HuH-7.5 (cell line): ENCODE data around the gene FGG.

Experiments
- DNase-seq: peaks from one replicate; pipeline ENCODE4 v3.0.0; 2011; ENCODE audit warnings: low spot score

FGG gene

DNA sequence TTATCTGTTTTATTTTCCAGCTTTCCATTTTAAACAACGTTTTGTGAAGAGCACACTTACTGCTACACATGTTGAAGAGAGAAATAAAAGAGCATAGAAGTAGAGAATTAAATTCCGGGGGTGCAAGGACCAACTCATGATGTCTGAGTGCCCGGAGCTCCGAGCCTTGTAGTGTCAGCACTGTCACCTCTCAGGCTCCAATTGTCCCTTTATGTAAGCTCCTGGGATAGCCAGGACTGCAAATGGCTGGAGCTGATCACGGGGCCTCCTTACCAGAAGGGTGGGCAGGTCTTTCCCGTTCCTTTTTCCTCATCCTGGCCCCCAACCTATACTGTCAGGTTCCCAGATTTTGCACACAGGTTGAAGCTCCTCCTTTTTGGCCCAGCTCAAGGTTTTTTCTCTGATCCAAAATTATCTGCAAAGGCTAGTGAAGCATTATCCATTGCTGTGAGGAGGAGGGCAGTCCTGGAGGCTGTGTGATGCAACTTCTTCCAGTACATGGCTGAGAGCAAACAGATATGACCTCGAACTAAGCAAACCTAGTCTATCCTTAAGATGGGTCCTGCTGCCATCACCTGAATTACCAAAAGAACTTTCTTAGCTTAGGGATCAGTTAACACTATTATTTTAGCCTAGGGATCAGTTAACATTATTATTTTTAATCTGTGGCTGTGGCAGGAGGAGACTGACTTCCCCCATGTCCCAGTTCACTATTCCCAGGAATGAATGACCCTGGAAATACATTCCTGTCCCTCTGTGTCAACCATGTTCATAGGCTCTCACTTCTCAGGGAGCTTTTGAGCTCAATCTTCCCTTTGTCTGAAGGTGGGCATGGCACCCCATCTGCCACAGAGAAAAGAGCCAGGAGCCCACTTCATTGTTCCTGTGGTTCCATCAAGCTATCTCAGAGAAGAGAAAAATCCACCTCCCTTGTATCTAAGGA lies at the start of gene FGG:
Gene FGG, minus strand, starts transcription at position 185 of the 943 bp plus-strand sequence. Its CDS starts 47 bp downstream, at position 138.
- DNase-seq, result peak; percentile 27

DNA sequence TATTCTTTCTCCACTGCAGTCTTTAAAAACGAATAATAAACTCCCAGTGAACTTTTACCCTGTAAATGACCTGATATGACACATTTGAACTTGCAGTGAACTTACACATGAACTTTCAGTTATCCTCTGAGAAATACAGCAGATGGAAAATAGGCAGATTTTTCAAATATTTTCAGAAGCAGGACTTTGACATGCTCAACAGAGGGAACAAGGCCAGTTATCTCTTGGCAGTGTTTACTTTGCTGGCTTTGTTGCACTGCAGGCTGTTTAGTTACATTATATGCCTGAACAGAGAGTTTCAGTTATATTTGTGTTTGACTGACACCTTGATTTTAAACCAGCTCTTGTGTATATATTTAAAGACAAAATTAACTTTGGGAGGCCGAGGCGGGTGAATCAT lies 47.6 kb upstream of the FGG start:
- DNase-seq, result no peak

DNA sequence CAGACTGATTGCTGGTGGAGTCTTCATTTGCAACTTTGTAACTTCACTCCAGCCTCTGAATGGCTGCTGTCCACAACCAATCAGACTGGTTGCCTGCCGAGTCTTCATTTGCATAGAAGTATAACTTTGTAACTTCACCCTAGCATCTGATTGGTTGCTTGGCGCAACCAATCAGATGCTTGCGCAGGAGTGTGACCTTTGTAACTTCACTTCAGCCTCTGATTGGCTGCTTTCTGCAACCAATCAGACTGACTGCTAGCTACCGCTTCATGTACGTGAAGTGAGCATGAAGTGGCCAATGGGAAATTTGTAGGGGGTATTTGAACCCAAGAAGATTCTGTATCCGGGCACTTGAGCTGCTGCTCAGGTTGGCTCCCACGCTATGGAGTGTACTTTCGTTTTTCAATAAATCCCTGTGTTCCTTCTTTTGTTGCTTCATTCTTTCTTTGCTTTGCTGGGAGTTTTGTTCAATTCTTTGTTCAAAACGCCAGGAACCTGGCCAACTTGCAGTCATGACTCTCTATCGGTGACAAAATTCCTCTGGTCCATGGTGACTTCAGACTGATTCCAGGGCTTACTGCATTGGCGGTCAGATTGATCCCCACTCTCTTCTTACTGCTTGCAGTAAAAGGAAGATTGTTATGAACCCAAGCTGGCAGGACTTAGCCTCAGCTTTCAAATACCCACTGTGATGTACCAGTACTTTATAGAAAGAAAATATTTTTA lies 46.4 kb upstream of the FGG start:
- no peak for DNase-seq

- no peak for DNase-seq
Measured at GRCh38 chr4:154643493-154643892, 31.0 kb upstream of the FGG start.

GRCh38 chr4:154642373-154643009 lies 30.0 kb upstream of the FGG start:
- no peak for DNase-seq

- DNase-seq, result no peak
Measured at GRCh38 chr4:154640999-154641398, 28.5 kb upstream of the FGG start.

- no peak for DNase-seq
Measured at GRCh38 chr4:154634058-154634457, 21.6 kb upstream of the FGG start.

DNA sequence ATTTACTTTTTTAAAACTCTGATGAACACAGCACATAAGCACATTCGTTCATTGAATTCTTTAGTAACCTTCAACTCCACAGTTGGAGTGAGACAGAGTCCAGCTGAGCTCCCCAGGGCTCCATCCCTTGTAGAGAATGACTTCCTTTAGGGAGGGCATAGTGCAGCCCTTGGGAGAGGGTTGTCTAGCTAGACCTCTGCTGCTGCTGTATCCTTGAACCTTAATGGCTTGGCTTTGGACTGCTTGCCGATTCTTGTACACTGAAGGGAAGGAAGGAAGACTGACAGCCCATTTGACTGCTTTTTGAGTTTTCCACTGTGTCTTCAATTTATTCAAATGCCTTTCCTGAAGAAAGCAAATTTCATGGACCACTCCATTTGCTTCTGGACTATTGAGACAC lies 19.4 kb upstream of the FGG start:
- no peak for DNase-seq

DNA sequence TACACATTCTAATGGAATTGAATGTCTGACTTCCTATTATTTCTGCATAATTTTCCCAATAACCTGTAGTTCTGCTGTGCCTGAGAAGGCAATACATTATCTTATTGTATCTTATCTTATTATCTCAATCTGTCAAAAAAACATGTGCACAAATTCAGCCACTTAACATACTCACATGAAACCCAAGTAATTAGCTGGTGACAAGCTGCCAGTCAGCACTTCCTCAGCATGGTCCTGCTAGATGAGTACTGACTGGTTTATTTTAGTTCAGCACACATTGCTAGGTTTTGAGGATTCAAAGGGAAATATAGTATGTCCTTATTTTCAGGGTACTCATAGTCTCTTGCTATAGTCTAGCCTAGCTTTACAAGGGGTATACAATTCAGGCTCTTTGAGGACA lies 17.9 kb upstream of the FGG start:
- DNase-seq, result no peak

DNA sequence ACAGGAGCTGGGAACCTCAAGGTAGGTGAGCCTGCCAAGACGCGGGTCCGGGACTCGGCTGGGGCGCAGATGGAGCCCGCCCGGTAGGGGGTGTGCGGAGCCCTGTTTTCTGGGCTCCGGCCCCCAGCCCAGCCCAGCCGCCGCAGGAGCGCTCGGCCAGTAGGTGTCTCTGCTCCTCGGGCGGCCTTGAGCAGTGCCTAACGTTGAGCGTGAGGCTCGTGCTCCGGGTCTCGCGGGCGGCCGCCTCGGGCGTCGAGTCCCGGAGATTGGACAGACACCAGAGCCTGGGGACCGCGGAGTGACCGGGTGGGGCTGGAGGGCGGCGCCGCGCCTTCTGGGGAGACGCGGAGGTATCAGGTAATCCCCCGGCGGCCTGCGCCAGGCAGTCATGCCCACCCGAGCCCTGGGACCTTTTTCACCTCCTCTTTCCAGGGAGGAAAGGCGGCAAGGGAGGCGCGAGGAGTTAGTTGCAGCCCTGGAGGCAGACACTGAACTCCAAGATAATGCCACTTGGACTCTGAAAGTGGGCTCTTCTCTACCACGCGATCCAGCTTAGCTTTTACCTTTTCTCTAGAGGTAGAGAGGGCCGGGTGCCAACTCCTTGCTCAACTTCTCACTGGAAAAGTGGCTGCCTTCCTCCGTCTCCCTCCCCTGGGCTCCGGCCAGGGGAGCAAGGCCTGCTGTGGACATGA lies 14.5 kb upstream of the FGG start:
- peak; percentile 51 for DNase-seq

GRCh38 chr4:154625971-154626370 lies 13.5 kb upstream of the FGG start:
- DNase-seq, result no peak

- DNase-seq, result no peak
Measured at GRCh38 chr4:154623995-154624394, 11.5 kb upstream of the FGG start.

GRCh38 chr4:154623436-154623835 lies 11.0 kb upstream of the FGG start:
- no peak for DNase-seq

DNA sequence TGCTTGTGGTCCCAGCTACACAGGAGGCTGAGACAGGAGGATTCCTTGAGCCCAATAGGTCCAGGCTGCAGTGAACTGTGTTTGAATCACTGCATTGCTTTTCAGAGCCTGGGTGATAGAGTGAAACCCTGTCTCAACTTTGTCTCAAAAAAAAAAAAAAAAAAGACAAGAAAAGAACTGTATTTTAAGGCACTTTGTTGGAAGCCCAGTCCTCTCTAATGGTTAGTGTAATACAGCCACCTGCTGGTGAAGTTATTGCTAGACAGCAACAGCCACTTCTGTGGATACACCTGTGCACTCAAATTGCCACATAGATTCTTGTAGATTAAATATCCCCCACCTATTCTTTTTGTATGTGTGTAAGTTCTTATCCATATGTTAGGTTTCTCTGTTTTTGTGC lies 10.1 kb upstream of the FGG start:
- DNase-seq, result peak; percentile 53

- no peak for DNase-seq
Measured at GRCh38 chr4:154620111-154620510, 7.7 kb upstream of the FGG start.

- DNase-seq, result peak; percentile 18
Measured at GRCh38 chr4:154618708-154619315, 6.4 kb upstream of the FGG start.

- peak; percentile 10 for DNase-seq
Measured at GRCh38 chr4:154617820-154618317, 5.4 kb upstream of the FGG start.

DNA sequence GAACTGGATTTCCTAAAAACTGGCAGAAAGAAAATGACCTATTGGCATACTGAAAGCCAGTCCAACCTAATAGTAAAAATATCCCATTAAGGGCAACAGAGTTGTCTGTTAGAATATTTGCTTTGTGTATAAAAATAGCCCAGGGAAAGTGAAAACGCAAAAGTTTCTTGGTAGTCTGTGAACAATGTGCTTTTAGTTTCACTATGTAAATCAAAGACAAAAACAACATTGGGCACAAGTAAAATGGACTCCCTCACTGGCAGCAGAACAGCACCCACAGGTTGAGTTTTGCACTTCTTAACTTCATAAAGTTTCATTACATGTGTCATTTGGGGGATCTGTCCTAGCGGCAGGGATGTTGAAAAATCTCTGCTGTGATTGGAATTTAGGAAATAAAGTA lies 4.3 kb upstream of the FGG start:
- no peak for DNase-seq

DNA sequence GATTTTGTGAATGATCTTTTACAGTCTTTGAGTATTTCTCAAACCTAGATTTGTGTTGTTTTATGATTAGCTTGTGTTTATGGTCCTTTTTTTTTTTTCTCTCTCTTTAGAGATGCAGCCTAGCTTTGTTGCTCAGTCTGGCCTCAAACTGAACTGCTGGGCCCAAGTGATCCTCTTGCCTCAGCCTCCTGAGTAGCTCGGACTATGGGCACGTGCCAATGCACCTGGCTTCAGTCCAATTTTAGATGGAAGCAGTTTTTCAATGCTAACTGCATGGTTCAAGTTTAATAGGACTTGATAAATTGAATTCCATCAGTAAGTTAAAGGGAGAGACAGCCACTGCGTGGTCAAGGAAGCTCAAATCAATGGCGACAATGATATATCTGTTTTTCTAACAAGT lies 3.8 kb upstream of the FGG start:
- DNase-seq, result no peak

DNA sequence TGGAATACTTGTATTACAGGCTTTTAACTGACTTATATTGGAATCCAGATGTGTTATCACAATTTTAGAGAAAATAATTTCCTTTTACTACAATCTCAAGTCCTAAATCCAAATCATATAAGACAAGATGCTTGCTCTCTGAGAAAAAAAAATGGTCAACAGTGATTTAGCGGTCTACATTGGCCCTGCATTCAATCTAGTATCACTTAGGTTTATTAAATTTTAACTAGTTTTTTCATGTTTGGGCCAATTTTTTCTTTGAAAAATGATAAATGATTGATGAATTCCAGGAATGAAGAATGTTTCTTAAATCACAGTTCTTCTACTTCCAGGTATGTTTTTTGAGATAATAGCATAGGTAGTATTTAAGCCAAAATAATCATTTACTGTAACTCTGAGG lies 2.8 kb upstream of the FGG start:
- DNase-seq, result no peak

DNA sequence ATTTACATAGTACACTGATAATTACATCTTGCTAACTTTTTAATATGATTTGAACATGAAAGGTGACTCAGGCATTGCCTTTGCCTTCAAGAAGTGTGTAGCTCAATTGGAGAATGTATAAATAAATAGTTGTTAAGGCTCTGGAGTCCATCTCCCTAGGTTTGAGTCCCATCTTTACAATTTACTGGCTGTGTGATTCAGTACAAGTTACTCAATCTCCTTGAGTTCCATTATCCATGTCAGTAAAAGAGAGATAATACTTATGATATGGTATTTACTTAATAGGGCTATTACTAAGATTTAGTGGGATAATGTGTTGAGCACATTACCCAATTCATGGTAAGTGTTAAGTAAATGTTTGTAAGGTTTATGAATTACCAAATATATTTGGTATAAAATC lies 1.9 kb upstream of the FGG start:
- no peak for DNase-seq

GRCh38 chr4:154611833-154612232 lies 623 bp downstream of the FGG start:
- no peak for DNase-seq
